Gastrocnemius medialis (tissue), 4 donors: ENCODE results near the gene TAS2R3. TPM values are rescaled to one million over a fixed set of nuclear protein-coding genes. Genes with fewer than 3 reads are reported as not detected.
A peak's percentile ranks its signal among the peaks of the same experiment; 100 is the strongest.
"Not testable (repeated sequence)": the region's sequence is repeated elsewhere in the genome, so short reads cannot be mapped to it uniquely, and the experiment has no call there.

Source experiments
- ATAC-seq, 2 donors: fragments of 150-250 bp; one replicate each; pipeline ENCODE4 v1.9.1; 2016
- DNase-seq, 2 donors: peaks; one replicate each; pipeline ENCODE4 v3.0.0-alpha.2; 2019
- H3K27ac ChIP-seq, 4 donors: fragments of 200-600 bp; sonication (generic); 1 replicate in 1 of 4; 2 replicates in 3 of 4; pipeline ENCODE4 v1.5.1; 2016 to 2018; ENCODE audit warnings: mild to moderate bottlenecking in 2 of 4, moderate library complexity in 1 of 4
- H3K27me3 ChIP-seq, 3 donors: fragments of 200-600 bp; sonication (generic) in 2 of 3; 1 replicate in 1 of 3; 2 replicates in 2 of 3; pipeline versions ENCODE4 v1.5.1 to v1.6.0; 2016 to 2019; ENCODE audit warnings: mild to moderate bottlenecking in 1 of 3, moderate library complexity in 1 of 3
- H3K36me3 ChIP-seq, 2 donors: fragments of 200-600 bp; sonication (generic) in 1 of 2; one replicate each; pipeline ENCODE4 v1.5.1; 2017 to 2018
- H3K4me1 ChIP-seq, 2 donors: fragments of 200-600 bp; sonication (generic) in 1 of 2; one replicate each; pipeline ENCODE4 v1.5.1; 2016 to 2017; ENCODE audit warnings: mild to moderate bottlenecking in 2 of 2
- H3K4me3 ChIP-seq, 4 donors: fragments of 200-600 bp; sonication (generic) in 3 of 4; 1 replicate in 1 of 4; 2 replicates in 3 of 4; pipeline ENCODE4 v1.5.1; 2016 to 2019; ENCODE audit warnings: mild to moderate bottlenecking in 2 of 4
- H3K9me3 ChIP-seq, 3 donors: fragments of 200-600 bp; sonication (generic) in 2 of 3; 1 replicate in 1 of 3; 2 replicates in 2 of 3; pipeline ENCODE4 v1.5.1; 2016 to 2019
- POLR2A ChIP-seq, 2 donors: fragments of 450-650 bp; IDR thresholded peaks; one replicate each; pipeline ENCODE4 v1.6.1; 2017; ENCODE audit warnings: antibody characterized with exemption in 2 of 2, mild to moderate bottlenecking in 2 of 2, moderate library complexity in 2 of 2
- in situ Hi-C, 4 donors: fragments of 200-750 bp; cut with MboI; loops; one replicate each; pipeline versions ENCODE4 v1.15.0 to v1.8.0; 2017; ENCODE audit warnings: low sequenced_read_pairs in 4 of 4
- intact Hi-C: fragments of 100-400 bp; cut with DNase I; formaldehyde crosslinking; loops from one replicate; pipeline ENCODE4 v1.15.1; 2023; ENCODE audit warnings: low total_unique reads
- total RNA-seq, 4 donors: library from RNA; depleted of rRNA; stranded (reverse); fragments of >200 nt; gene quantifications; one replicate each; pipeline versions ENCODE4 v1.1.0 to v1.2.3, GENCODE V29; 2016
- TF ChIP-seq, protein P1 (sequence below), 5 experiments: fragments of 450-650 bp in 3 of 5; fragments of 200-600 bp in 2 of 5; sonication (generic) in 2 of 5; IDR thresholded peaks in 4 of 5; conservative IDR thresholded peaks in 1 of 5; 1 replicate in 4 of 5; 2 replicates in 1 of 5; pipeline ENCODE4 v1.5.1; 2016 to 2019; ENCODE audit warnings: antibody characterized with exemption in 5 of 5, mild to moderate bottlenecking in 3 of 5, moderate library complexity in 3 of 5

Gene TAS2R3
- total RNA-seq, 4 donors from 2014 or later: 0.75 to 0.92 TPM; not detected in 2

DNA sequence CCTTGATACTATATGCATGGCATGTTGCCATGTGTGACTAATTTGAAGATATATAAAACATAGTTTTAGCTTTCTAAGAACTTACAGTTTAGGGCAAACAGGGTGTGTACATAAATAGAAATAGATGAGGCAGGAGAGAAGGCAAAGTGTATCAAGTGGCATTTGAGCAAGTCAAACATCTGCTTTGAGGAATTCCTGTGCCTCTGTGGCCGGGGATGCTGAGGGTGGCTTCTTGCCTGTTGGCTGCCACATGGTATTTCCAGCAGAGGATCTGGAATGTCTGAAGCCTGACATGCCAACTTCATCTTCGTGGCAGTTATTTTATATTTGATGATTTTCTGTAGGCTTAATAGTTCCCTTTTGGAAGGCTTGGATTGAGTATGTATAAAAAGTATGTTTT lies 19.8 kb upstream of the TAS2R3 start:
- in situ Hi-C loops: loop anchor here in 1 of 4 donors (25.0 kb wide), 1 partner anchor 732 kb away; the partner anchor contains the start of gene MRPS33
- peaks cover 0 to 95% of the 10 kb centered on the region in 2 donors for H3K36me3 ChIP-seq
- no peak for TF ChIP-seq POLR2A (IDR thresholded peaks at IDR 0.05)
- TF ChIP-seq, protein P1, sequence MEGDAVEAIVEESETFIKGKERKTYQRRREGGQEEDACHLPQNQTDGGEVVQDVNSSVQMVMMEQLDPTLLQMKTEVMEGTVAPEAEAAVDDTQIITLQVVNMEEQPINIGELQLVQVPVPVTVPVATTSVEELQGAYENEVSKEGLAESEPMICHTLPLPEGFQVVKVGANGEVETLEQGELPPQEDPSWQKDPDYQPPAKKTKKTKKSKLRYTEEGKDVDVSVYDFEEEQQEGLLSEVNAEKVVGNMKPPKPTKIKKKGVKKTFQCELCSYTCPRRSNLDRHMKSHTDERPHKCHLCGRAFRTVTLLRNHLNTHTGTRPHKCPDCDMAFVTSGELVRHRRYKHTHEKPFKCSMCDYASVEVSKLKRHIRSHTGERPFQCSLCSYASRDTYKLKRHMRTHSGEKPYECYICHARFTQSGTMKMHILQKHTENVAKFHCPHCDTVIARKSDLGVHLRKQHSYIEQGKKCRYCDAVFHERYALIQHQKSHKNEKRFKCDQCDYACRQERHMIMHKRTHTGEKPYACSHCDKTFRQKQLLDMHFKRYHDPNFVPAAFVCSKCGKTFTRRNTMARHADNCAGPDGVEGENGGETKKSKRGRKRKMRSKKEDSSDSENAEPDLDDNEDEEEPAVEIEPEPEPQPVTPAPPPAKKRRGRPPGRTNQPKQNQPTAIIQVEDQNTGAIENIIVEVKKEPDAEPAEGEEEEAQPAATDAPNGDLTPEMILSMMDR (IDR thresholded peaks at IDR 0.05 in 4 of 5, conservative IDR thresholded peaks at IDR 0.05 in 1 of 5): no peak

DNA sequence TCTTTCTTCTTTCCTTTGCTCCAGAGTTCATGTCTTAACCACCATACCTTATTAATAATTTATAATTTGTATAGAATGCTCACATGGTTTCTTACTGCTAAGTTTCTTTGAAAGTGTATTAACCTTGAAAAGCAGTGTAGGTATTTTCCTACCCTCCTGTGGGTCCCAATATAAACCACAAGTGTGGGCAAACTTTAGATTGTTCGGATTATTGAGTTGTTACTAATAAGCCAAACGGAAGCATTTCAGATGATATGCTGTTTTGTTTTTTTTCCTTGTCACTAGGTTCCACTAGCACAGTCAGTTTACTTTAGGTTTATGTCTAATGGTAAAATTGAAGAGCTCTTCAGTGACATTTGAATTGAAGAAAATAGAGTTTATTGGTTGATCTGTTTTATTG lies 15.5 kb upstream of the TAS2R3 start:
- Histone ChIP-seq H3K9me3 (peaks cover 0 to 10% (median 9%) of the 10 kb centered on the region in 3 donors), H3K4me1 (no peaks in the 10 kb centered on the region), H3K4me3 (no peak overlapping the region), H3K27me3 (no peaks in the 10 kb centered on the region), H3K27ac (no peak overlapping the region), H3K36me3 (peaks cover 3 to 99% of the 10 kb centered on the region in 2 donors)
- no peak for DNase-seq
- TF ChIP-seq, protein P1 (IDR thresholded peaks at IDR 0.05 in 4 of 5, conservative IDR thresholded peaks at IDR 0.05 in 1 of 5): no peak
- TF ChIP-seq POLR2A (IDR thresholded peaks at IDR 0.05): no peak
- intact Hi-C loops: no loop called here
- in situ Hi-C loops: loop anchor here in 1 of 4 donors (25.0 kb wide), 1 partner anchor 736 kb away; the partner anchor contains the start of gene MRPS33
- no peak for ATAC-seq

More for the DNA sequence above, 19.8 kb upstream of the TAS2R3 start:
- DNase-seq (no peak), ATAC-seq (no peak)
- intact Hi-C loops: no loop called here
- H3K27me3 ChIP-seq: no peaks in the 10 kb centered on the region
- no peak overlapping the region for H3K4me3 ChIP-seq
- no peaks in the 10 kb centered on the region for H3K9me3 ChIP-seq
- no peak overlapping the region for H3K27ac ChIP-seq
- H3K4me1 ChIP-seq: peaks cover 5 to 10% of the 10 kb centered on the region in 2 donors

DNA sequence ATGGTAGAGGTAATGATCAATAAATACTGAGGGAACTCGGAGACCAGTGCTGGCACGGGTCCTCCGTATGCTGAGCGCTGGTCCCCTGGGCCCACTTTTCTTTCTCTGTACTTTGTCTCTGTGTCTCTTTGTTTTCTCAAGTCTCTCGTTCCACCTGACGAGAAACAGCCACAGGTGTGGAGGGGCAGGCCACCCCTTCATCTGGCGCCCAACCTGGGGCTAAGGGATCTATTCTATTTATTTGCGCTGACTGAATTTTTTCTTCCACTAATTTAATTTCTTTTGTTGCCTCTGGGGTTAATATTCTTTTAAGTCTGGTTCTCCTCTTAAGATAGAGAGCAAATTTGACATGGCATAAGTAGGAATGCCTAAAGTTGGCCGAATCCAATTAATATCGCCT lies 12.0 kb upstream of the TAS2R3 start:
- ATAC-seq, H3K9me3 ChIP-seq, in situ Hi-C loops, H3K4me1 ChIP-seq, intact Hi-C loops, H3K27me3 ChIP-seq, DNase-seq, H3K4me3 ChIP-seq, H3K27ac ChIP-seq: not testable (repeated sequence)
- peaks cover 3 to 73% of the 10 kb centered on the region in 2 donors for H3K36me3 ChIP-seq

DNA sequence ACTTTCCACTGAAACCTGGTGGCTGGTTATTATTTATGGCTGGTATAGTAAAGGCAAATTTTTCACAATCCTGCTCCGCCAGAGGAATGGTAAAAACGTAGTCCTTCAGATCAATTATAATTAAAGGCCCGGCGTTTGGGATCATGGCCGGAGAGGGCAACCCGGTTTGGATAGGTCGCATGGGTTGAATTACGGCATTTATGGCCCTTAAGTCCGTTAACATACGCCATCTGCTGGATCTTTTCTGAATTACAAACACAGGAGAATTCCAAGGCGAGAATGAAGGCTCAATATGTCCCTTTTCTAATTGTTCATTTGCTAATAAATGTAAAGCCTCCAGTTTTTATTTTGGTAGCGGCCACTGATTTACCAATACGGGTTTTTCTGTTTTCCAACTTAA lies 11.3 kb upstream of the TAS2R3 start:
- no peak for TF ChIP-seq POLR2A (IDR thresholded peaks at IDR 0.05)
- TF ChIP-seq, protein P1 (IDR thresholded peaks at IDR 0.05 in 4 of 5, conservative IDR thresholded peaks at IDR 0.05 in 1 of 5): no peak
- Histone ChIP-seq H3K4me1 (no peaks in the 10 kb centered on the region), H3K36me3 (peaks cover 3 to 69% of the 10 kb centered on the region in 2 donors), H3K27ac (no peak overlapping the region), H3K9me3 (peaks cover 0 to 10% (median 9%) of the 10 kb centered on the region in 3 donors), H3K27me3 (no peaks in the 10 kb centered on the region), H3K4me3 (no peak overlapping the region)
- ATAC-seq: no peak
- in situ Hi-C loops (no loop called here), intact Hi-C loops (no loop called here)
- DNase-seq: no peak

DNA sequence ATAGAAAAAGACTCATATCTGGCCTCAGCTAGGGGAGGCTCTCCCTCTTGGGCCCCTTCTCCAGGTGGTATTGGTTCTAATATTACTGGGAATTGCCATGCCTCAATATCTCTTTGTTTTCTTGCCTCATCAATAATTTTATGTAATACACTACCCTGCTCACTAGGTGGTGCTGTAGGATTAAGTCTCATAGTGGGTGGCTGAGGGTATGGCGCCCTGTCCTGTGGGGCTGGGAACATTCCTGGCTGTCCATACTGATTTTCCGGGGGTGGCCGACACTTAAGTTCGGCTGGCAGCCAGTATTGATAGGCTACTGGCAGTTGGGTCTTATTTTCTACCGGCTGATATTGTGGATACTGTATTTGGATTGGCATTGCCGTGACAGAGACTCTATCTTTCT lies 9.0 kb upstream of the TAS2R3 start:
- DNase-seq (no peak), ATAC-seq (no peak)
- Histone ChIP-seq H3K4me3 (no peak overlapping the region), H3K27ac (no peak overlapping the region), H3K27me3 (no peaks in the 10 kb centered on the region), H3K4me1 (no peaks in the 10 kb centered on the region), H3K36me3 (peaks cover 3 to 59% of the 10 kb centered on the region in 2 donors), H3K9me3 (peaks cover 0 to 10% (median 9%) of the 10 kb centered on the region in 3 donors)
- TF ChIP-seq, protein P1 (IDR thresholded peaks at IDR 0.05 in 4 of 5, conservative IDR thresholded peaks at IDR 0.05 in 1 of 5): peak in 2 of 5 experiments; percentile 19 to 30
- TF ChIP-seq POLR2A (IDR thresholded peaks at IDR 0.05): no peak
- intact Hi-C loops (no loop called here), in situ Hi-C loops (no loop called here)

DNA sequence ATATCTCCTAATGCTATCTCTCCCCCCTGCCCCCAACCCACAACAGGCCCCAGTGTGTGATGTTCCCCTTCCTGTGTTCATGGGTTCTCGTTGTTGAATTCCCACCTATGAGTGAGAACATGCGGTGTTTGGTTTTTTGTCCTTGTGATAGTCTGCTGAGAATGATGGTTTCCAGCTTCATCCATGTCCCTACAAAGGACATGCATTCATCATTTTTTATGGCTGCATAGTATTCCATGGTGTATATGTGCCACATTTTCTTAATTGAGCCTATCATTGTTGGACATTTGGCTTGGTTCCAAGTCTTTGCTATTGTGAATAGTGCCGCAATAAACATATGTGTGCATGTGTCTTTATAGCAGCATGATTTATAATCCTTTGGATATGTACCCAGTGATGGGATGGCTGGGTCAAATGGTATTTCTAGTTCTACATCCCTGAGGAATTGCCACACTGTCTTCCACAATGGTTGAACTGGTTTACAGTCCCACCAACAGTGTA lies 6.2 kb downstream of the TAS2R3 start:
- in situ Hi-C loops, H3K9me3 ChIP-seq, H3K36me3 ChIP-seq, H3K4me1 ChIP-seq, DNase-seq, H3K4me3 ChIP-seq, H3K27me3 ChIP-seq, H3K27ac ChIP-seq, ATAC-seq, intact Hi-C loops: not testable (repeated sequence)
